HG03439 (cell line): Measurements from ENCODE around the gene SLC1A4.
"Not testable (repeated sequence)": the region's sequence is repeated elsewhere in the genome, so short reads cannot be mapped to it uniquely, and the experiment has no call there.

Source experiments
- ATAC-seq: cut with Tn5 transposase; IDR thresholded peaks from one replicate; pipeline ENCODE4 v1.9.1; 2021; ENCODE audit warnings: mild to moderate bottlenecking, moderate library complexity; ENCODE audit not compliant: unreplicated experiment

The SLC1A4 gene

DNA sequence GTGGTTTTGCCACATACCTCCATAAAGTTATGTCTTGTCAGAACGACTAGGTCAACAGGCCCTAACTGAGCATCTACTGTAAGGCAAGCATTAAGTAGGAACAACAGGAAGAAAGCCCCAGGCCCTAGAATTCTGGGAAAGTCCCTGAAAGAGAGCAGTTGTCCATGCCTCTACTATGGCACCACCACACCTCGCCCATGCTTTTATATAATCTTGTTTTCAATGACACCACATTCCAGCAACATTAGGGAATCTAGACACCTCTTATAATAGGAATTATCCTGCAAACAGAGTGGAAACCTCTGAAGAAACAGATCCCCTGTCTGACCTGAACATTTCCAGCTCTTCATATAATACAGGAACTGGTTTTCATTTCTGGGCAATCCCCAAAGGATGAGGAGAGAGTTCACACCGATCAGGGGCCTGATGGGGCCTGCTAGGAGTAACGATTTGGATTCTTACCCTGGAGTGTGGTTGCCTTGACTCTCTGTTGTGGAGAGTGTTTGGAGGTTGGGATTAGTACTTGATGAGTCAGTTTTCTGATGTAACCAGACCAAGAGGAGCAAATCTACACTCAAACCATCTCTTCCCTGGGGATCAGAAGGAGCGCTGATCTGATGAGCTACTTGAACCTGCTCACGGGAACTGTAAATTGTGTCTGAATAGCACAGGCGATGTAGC is 35.1 kb downstream of the SLC1A4 start:
- ATAC-seq = no peak

DNA sequence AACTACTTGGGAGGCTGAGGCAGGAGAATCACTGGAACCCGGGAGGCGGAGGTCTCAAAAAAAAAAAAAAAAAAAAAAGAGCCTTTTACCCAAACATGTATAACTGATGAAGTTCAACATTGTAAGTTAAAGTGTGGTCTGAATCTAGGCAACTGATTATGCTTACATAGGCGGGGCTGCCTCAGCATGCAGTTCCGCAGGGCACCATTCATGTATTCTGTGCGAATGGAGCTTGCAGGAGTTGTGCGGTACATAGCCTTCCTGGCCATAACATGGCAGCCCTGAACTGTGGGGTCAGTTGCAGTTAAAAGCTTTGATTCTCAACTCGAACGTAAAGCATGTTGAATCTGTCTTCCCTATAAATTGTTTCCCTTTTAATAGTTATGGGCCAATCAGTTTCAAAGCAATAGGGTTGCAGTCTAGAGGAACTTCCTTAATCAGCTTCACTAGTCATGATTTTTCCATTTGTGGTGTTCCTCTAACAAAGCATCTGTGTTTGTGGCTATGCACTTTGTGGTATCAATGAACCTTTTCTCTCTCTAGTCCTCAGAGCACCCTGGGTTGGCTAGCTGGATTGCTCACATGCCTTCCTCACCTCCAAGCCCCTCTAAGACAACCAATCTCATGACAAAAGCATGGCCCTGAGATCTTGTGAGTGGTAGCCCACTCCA is 36.4 kb downstream of the SLC1A4 start:
- ATAC-seq = no peak

DNA sequence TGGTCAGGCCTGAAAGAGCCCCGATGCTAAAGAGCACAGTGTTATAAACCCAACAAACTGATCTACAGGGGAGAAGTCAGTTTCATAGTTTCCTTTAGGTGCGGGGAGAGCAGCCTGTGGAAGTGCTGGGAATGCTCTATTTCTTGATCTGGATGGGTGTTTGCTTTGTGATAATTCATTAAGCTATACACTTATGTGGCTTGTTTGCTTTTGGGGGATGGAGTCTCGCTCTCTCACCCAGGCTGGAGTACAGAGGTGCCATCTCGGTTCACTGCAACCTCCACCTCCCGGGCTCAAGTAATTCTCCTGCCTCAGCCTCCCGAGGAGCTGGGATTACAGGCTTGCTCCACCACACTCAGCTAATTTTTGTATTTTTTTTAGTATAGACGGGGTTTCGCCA is 37.0 kb downstream of the SLC1A4 start:
- ATAC-seq = no peak

GRCh38 chr2:65026704-65027464 is 37.7 kb downstream of the SLC1A4 start:
- no peak for ATAC-seq

GRCh38 chr2:65027616-65028244 is 38.5 kb downstream of the SLC1A4 start:
- no peak for ATAC-seq

DNA sequence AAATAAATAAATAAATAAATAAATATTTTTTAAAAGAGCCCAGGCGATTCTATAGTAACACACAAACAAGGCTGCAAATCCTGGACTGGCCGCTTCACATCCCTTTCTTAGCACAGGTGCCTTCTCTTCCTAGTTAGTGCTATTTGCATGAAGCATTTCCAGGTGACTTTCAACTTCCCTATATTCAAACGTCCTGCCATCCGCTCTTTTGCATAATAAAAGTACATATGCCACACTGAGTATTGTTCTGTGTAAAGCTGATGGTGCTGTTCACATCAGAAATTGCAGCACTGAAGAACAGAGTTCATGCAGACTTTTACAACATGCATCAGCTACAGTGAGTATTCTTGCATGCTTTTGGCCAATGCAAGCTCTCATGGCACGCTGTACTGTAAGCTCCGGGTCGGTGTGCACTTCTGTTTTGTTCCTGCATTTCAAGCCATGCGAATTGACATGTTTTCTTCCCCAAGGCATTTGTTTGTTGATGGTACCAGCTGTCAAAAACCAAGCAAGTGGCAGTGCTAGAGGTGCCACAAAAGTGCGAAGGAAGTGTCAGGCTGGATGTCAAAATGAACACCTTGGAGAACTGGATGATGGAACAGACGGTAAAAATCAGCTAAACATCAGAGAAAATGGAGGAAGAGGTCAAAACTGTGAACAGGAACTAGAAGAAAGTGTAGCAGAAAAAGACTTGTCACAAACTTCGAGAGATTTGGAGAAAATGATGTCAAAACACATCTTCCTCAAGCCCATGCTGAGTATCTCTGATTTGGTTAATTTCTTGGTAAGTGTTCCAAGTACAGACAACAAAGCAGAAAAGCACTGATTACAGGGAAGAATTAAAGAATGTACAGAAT is 41.5 kb downstream of the SLC1A4 start:
- peak; percentile 28 for ATAC-seq

GRCh38 chr2:65031341-65032018 is 42.3 kb downstream of the SLC1A4 start:
- ATAC-seq = peak; percentile 46

- no peak for ATAC-seq
Measured at GRCh38 chr2:65032019-65032975, 43.1 kb downstream of the SLC1A4 start.

GRCh38 chr2:65033178-65033577 is 44.0 kb downstream of the SLC1A4 start:
- no peak for ATAC-seq

GRCh38 chr2:65033667-65034066 is 44.5 kb downstream of the SLC1A4 start:
- not testable (repeated sequence) for ATAC-seq

DNA sequence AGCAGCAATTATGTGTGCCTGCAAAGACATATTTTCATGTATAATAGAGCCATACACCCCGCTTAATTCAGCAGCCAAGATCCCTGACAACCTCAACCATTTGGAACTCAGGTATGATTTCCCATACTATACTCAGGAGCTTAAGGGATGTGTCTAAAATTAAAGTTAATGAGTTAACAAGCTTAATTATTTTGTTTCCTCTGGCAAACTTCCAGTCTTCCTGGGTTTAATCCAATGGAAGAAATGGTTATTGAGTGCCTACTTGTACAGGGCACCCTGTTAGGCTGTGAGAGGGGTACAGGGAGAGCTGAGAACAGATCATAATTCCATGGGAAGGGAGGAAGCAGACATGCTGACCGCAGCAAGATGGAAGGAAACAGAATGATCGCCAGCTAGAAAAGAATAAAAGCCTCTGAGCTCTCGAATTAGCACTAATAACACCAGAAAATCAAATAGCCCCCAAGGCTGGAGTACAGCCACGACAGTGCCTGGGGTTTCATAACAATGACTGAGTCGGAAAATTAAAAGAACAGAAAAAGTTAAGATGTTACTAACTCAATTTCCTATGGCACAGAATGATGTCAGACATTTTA is 46.2 kb downstream of the SLC1A4 start:
- no peak for ATAC-seq

GRCh38 chr2:65037178-65037577 is 48.0 kb downstream of the SLC1A4 start:
- ATAC-seq = no peak

- ATAC-seq = no peak
Measured at GRCh38 chr2:65039640-65040039, 50.4 kb downstream of the SLC1A4 start.

DNA sequence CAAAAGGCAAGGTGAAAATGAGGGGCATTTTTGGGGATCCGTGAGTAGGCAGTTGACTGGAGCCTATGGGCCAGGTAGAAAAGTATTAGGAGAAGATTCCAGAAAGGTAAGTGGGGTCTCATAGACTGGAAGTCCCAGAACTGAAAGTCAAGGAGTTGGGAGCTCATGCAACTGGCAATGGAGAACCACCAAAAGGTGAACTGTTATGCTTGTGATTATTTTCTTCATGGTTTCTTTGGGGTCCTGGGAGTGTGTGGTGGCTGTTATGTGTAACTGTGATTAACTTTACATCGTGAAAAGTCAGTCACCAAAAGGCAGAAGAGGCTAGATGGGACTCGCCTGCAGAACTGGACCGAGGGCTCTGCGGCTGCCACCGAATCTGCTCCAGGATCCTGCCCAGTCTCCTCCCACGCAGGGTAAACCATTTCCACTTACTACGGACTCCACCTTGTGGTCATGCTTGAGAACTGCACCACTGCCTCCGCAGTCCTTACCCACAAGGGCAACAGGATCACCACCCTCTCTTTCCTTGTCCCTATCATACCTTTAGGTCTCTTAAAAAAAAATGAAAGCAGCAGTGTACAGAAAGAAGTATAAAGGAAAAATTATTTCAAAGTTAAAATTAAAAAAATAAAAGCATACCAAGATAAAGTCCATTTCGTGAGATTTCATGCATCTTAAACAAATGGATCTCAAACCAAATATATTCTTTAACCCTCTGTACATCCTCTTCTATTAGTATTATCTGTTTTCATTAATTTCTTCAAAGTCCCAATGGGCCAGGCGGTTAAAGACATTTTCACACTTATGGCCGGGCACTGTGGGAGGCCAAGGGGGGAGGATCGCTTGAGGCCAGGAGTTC is 51.4 kb downstream of the SLC1A4 start:
- ATAC-seq = peak; percentile 82

- ATAC-seq = no peak
Measured at GRCh38 chr2:65043001-65043400, 53.8 kb downstream of the SLC1A4 start.

- no peak for ATAC-seq
Measured at GRCh38 chr2:65044097-65044735, 55.0 kb downstream of the SLC1A4 start.

- ATAC-seq = no peak
Measured at GRCh38 chr2:65045651-65046050, 56.5 kb downstream of the SLC1A4 start.
